H1 (cell line): ENCODE results near the gene CYREN. TPM values are rescaled to one million over a fixed set of nuclear protein-coding genes. Genes with fewer than 3 reads are reported as not detected.

Source experiments
- BCL11A ChIP-seq, 2 experiments: IDR thresholded peaks; one replicate each; pipeline ENCODE4 v1.6.1; 2011; ENCODE audit warnings: low read depth in 2 of 2, low read length in 2 of 2, mild to moderate bottlenecking in 2 of 2
- microRNA-seq, 2 experiments: library from miRNA; unstranded; fragments of <30 nt; microRNA quantifications; one replicate each; pipeline versions ENCODE4 to v1.2.0, GENCODE V29; 2016 to 2020; ENCODE audit warnings: borderline microRNAs expressed in 2 of 2, borderline number of aligned reads in 2 of 2, borderline replicate concordance in 1 of 2
- polyA plus RNA-seq, 7 experiments: library from polyadenylated mRNA; depleted of rRNA in 3 of 7; stranded (reverse) in 5 of 7; unstranded in 2 of 7; fragments of >200 nt in 5 of 7; fragments of 200-250 nt in 2 of 7; gene quantifications; 1 replicate in 5 of 7; 2 replicates in 1 of 7; 4 replicates in 1 of 7; pipeline versions ENCODE4 v1.2.1 to v1.2.3, GENCODE V29; 2011 to 2013; ENCODE audit warnings: missing spikeins in 2 of 7, mixed read lengths in 2 of 7
- small RNA-seq: library from polyadenylated mRNA; stranded (forward); fragments of <200 nt; extraction: miRNeasy Mini kit (QIAGEN cat#:217004); gene quantifications from one replicate; pipeline ENCODE3, GENCODE V24; 2013; ENCODE audit not compliant: insufficient read depth
- total RNA-seq: library from RNA; stranded (reverse); fragmentation: NEBNext Ultra II Directional; extraction: Animal tissue kit (Norgen Biotek cat#: 25700); gene quantifications from 2 replicates; pipeline ENCODE4 v1.2.1, GENCODE V29; 2021

Gene CYREN
- total and polyA plus RNA-seq, 2 of the 8 experiments (the other 6 are each of a cell fraction or from before 2014, with no cell fraction given) = 25.1 to 46.2 TPM

GRCh38 chr7:135117096-135117495, 53.4 kb downstream of the CYREN start (continued):
- no peak for TF ChIP-seq BCL11A (IDR thresholded peaks at IDR 0.05; ENCODE audit: low read depth in 2 of 2, low read length in 2 of 2)

Small RNAs within 50 kb of the gene (microRNA-seq; reads per million reads assigned to microRNA genes)
- 0 to 0.61 reads per million in 2 experiments for gene MIR6509

Small RNAs within 50 kb of the gene (small RNA-seq; reads per million reads assigned to genes)
- 0.51 reads per million for gene MIR6509

Other genes with a start within 250 kb of the CYREN start
- gene AGBL3, start 184.2 kb downstream of the CYREN start, total RNA-seq = 1.9 and 2.0 TPM in 2 replicates
- gene AGBL3, start 184.2 kb downstream of the CYREN start, polyA plus RNA-seq (2011; rRNA removed) = 0.49 and 1.1 TPM in 2 replicates
- gene TMEM140, start 22.6 kb downstream of the CYREN start, total RNA-seq = not detected in 2 replicates
- not detected in 2 replicates for gene TMEM140, start 22.6 kb downstream of the CYREN start, polyA plus RNA-seq (2011; rRNA removed)
- 12.7 and 14.7 TPM in 2 replicates for gene WDR91, start 40.8 kb upstream of the CYREN start, total RNA-seq
- 8.2 and 11.2 TPM in 2 replicates for gene WDR91, start 40.8 kb upstream of the CYREN start, polyA plus RNA-seq (2011; rRNA removed)
- gene STRA8, start 63.1 kb upstream of the CYREN start, total RNA-seq = not detected in 2 replicates
- gene STRA8, start 63.1 kb upstream of the CYREN start, polyA plus RNA-seq (2011; rRNA removed) = not detected in 2 replicates